K562 (cell line): ENCODE data around the gene YJEFN3. TPM values are rescaled to one million over a fixed set of nuclear protein-coding genes. Genes with fewer than 3 reads are reported as not detected.

Experiments used
- ATAC-seq: fragments of 200-7000 bp; cut with Tn5 transposase; 3 replicates; pipeline ENCODE4 v1.9.1; 2020; ENCODE audit warnings: moderate library complexity
- BruUV-seq: library from RNA; stranded (reverse); fragments of 400-500 nt; replicated peaks from 2 replicates; lab custom pipeline; 2021; lab: Mats Ljungman, UMichigan
- CTCF ChIA-PET: fragments of 300-600 bp; formaldehyde crosslinking; extraction: SDS; loops from one replicate; lab custom pipeline; 2021; ENCODE audit warnings: low intra/inter-chr PET ratio; lab: Yijun Ruan, JAX
- POLR2A ChIA-PET: fragments of 300-600, 350-650 bp; sonication (Branson Sonifier 250); formaldehyde crosslinking; extraction: SDS; loops from one replicate; lab custom pipeline; 2021; ENCODE audit warnings: antibody characterized with exemption, inconsistent platforms; lab: Yijun Ruan, JAX
- DNase-seq, 4 experiments: peaks; one replicate each; pipeline versions ENCODE4 v3.0.0 to v3.0.0-alpha.2; 2011 to 2018; ENCODE audit warnings: low spot score in 3 of 4, mixed read lengths in 3 of 4; ENCODE audit errors: extremely low read depth in 1 of 4
- FAIRE-seq: peaks from 2 replicates; lab custom pipeline; 2011; peaks lifted over from hg19 to GRCh38; lab: Jason Lieb, UNC
- H2AFZ ChIP-seq: 2 replicates; pipeline ENCODE4 v1.6.0; 2011; ENCODE audit warnings: low read depth, low read length, control low read depth, inconsistent platforms
- H3K27ac ChIP-seq: fragments of 200-600 bp; 3 replicates; pipeline ENCODE4 v1.8.0; 2011; ENCODE audit warnings: low read depth, mild to moderate bottlenecking, control low read depth, inconsistent platforms, low read length, moderate library complexity, mixed read lengths; ENCODE audit errors: extremely low read depth
- H3K27me3 ChIP-seq, 2 experiments: fragments of 300-600 bp in 1 of 2; 2 replicates in 1 of 2; 3 replicates in 1 of 2; pipeline versions ENCODE4 v1.6.0 to v1.8.0; 2011; ENCODE audit warnings: inconsistent platforms in 2 of 2, low read length in 2 of 2, mild to moderate bottlenecking in 1 of 2, mixed read lengths in 1 of 2, moderate library complexity in 1 of 2; ENCODE audit not compliant: control insufficient read depth in 2 of 2, insufficient read depth in 2 of 2
- H3K36me3 ChIP-seq: fragments of 300-600 bp; 3 replicates; pipeline ENCODE4 v1.8.0; 2011; ENCODE audit warnings: mild to moderate bottlenecking, low read length, inconsistent platforms; ENCODE audit not compliant: control insufficient read depth, insufficient read depth
- H3K4me1 ChIP-seq, 2 experiments: fragments of 200-600 bp in 1 of 2; replicated peaks in 1 of 2; 2 replicates in 1 of 2; 3 replicates in 1 of 2; pipeline versions ENCODE4 v1.5.1 to v1.8.0; 2011; ENCODE audit warnings: inconsistent platforms in 2 of 2, low read length in 2 of 2, mild to moderate bottlenecking in 1 of 2, mixed read lengths in 1 of 2, moderate library complexity in 1 of 2; ENCODE audit not compliant: control insufficient read depth in 2 of 2, insufficient read depth in 2 of 2
- H3K4me2 ChIP-seq: 2 replicates; pipeline ENCODE4 v1.6.1; 2011; ENCODE audit warnings: low read length, control low read depth, inconsistent platforms, mixed read lengths; ENCODE audit not compliant: insufficient read depth
- H3K4me3 ChIP-seq: fragments of 200-600 bp; sonication (generic), shearing (Covaris generic); 2 replicates; pipeline ENCODE4 v1.5.1; 2016; ENCODE audit warnings: control low read depth, inconsistent platforms
- H3K79me2 ChIP-seq: fragments of 200-600 bp; 3 replicates; pipeline ENCODE4 v1.8.0; 2011; ENCODE audit warnings: low read length, inconsistent platforms; ENCODE audit not compliant: control insufficient read depth, insufficient read depth
- H3K9ac ChIP-seq, 2 experiments: 2 replicates each; pipeline versions ENCODE4 v1.6.0 to v1.6.1; 2011; ENCODE audit warnings: low read depth in 2 of 2, low read length in 2 of 2, control low read depth in 1 of 2, inconsistent platforms in 1 of 2, mild to moderate bottlenecking in 1 of 2, mixed read lengths in 1 of 2; ENCODE audit not compliant: insufficient read depth in 1 of 2
- H3K9me1 ChIP-seq: one replicate; pipeline ENCODE4 v1.6.0; 2011; ENCODE audit warnings: inconsistent platforms, mild to moderate bottlenecking, low read length, moderate library complexity; ENCODE audit not compliant: control insufficient read depth, insufficient read depth
- H3K9me3 ChIP-seq: replicated peaks from 2 replicates; pipeline ENCODE4 v1.5.1; 2011; ENCODE audit warnings: low read depth, low read length, inconsistent platforms; ENCODE audit not compliant: control insufficient read depth, insufficient read depth
- H4K20me1 ChIP-seq: replicated peaks from 2 replicates; pipeline ENCODE4 v1.6.1; 2011; ENCODE audit warnings: low read length, inconsistent platforms, mixed read lengths; ENCODE audit not compliant: control insufficient read depth, insufficient read depth
- BDP1 ChIP-seq: IDR thresholded peaks from 3 replicates; pipeline ENCODE4 v1.6.1; 2011; ENCODE audit not compliant: insufficient read length, insufficient read depth
- HDAC6 ChIP-seq: IDR thresholded peaks from 2 replicates; pipeline ENCODE4 v1.6.1; 2012; ENCODE audit warnings: low read depth, mild to moderate bottlenecking, control low read depth, inconsistent platforms, low read length, moderate library complexity
- PURB ChIP-seq: sonication (generic); formaldehyde crosslinking; IDR thresholded peaks from 2 replicates; pipeline ENCODE4 v1.9.0; 2021; ENCODE audit warnings: low read depth, mild to moderate bottlenecking, missing genetic modification reagents
- SMC3 ChIP-seq: conservative IDR thresholded peaks from 2 replicates; pipeline ENCODE4 v1.6.1; 2011; ENCODE audit warnings: low read depth, low read length, improper control_type of control experiment; ENCODE audit not compliant: insufficient read depth
- ZNF197 ChIP-seq: fragments of 200-800 bp; sonication (Bioruptor generic); IDR thresholded peaks from 2 replicates; pipeline ENCODE4 v1.6.1; 2016; ENCODE audit warnings: low read depth, missing genetic modification characterization, missing compliant biosample characterization
- ZNF407 ChIP-seq: fragments of 450-650 bp; IDR thresholded peaks from 2 replicates; pipeline ENCODE4 v1.6.1; 2016; ENCODE audit warnings: low read depth
- WGBS: fragments of 100-300 bp; shearing (Covaris generic); methylation state at CpG from one replicate; pipeline ENCODE4 v1.1.6; 2016; ENCODE audit warnings: low coverage, mixed read lengths; ENCODE audit not compliant: insufficient coverage; ENCODE audit errors: missing lambda C conversion rate; 5-methylcytosine and 5-hydroxymethylcytosine counted together
- in situ Hi-C: fragments of 300-500 bp; cut with MboI; formaldehyde crosslinking; loops from 4 replicates; pipeline ENCODE4 v1.15.0; 2018; ENCODE audit warnings: inconsistent platforms, mixed read lengths
- intact Hi-C: fragments of 100-400 bp; cut with micrococcal nuclease; formaldehyde crosslinking; loops from 2 replicates; pipeline ENCODE4 v1.14.2; 2022
- polyA plus RNA-seq, 8 experiments: library from polyadenylated mRNA; depleted of rRNA in 4 of 8; stranded (reverse) in 5 of 8; unstranded in 3 of 8; fragments of >200 nt; fragmentation: Nextera tagmentation in 2 of 8; fragmentation: Illumina TruSeq in 1 of 8; extraction: Ambion mirVana in 2 of 8; extraction: Trizol in 1 of 8; gene quantifications; 2 replicates each; pipeline versions ENCODE4 v1.2.1 to v1.2.3, GENCODE V29; 2011 to 2014; ENCODE audit warnings: inconsistent platforms in 1 of 8, missing spikeins in 1 of 8
- total RNA-seq, 7 experiments: library from RNA; depleted of rRNA in 6 of 7; stranded (reverse); fragments of >200 nt in 6 of 7; fragmentation: Illumina TruSeq in 2 of 7; extraction: Trizol in 2 of 7; gene quantifications; 2 replicates each; pipeline versions ENCODE4 v1.2.1 to v1.2.3, GENCODE V29; 2011 to 2021; ENCODE audit warnings: low replicate concordance in 1 of 7

Gene YJEFN3
- total and polyA plus RNA-seq, 9 of the 15 experiments (the other 6 are each of a cell fraction or from before 2014, with no cell fraction given): 0.04 to 5.8 (median 1.3) TPM; not detected in 1

- Histone ChIP-seq H3K79me2 (no peaks in the 10 kb centered on the region), H3K27ac (no peak overlapping the region), H3K9ac (no peak overlapping the region), H3K4me1 (peaks cover 0 to 3% of the 10 kb centered on the region in 2 experiments; a peak in 2 of 5 replicates), H2AFZ (no peak overlapping the region), H3K9me1 (no peaks in the 10 kb centered on the region), H4K20me1 (no peaks in the 10 kb centered on the region), H3K4me3 (no peak overlapping the region), H3K9me3 (no peaks in the 10 kb centered on the region), H3K4me2 (no peak overlapping the region), H3K27me3 (no peaks in the 10 kb centered on the region), H3K36me3 (no peaks in the 10 kb centered on the region)
- TF ChIP-seq BDP1: no peak
- TF ChIP-seq ZNF197 (CRISPR knock-in tag): no peak
- no peak for TF ChIP-seq PURB (CRISPR knock-in tag)
- TF ChIP-seq HDAC6: no peak
- TF ChIP-seq ZNF407: no peak
- no peak for TF ChIP-seq SMC3
- POLR2A ChIA-PET: no interaction called here
- in situ Hi-C loops (no loop called here), intact Hi-C loops (no loop called here)
- ATAC-seq (no peak), FAIRE-seq (no peak), DNase-seq (no peak)
- no TSS peak for BruUV-seq
- CTCF ChIA-PET: no interaction called here
- WGBS: 27% methylated on average over 10 of the region's 10 CpGs
Observed at GRCh38 chr19:19570571-19570970, 41.9 kb downstream of the YJEFN3 start.
